Dedifferentiated amniotic fluid mesenchymal stem cell (primary cell): ENCODE data around the gene NLE1.
A peak's percentile ranks its signal among the peaks of the same experiment; 100 is the strongest.
"Not testable (repeated sequence)": the region's sequence is repeated elsewhere in the genome, so short reads cannot be mapped to it uniquely, and the experiment has no call there.

ENCODE experiments used
- DNase-seq: peaks from one replicate; pipeline ENCODE4 v3.0.0-alpha.2; 2016; ENCODE audit errors: extremely low spot score

The NLE1 gene

DNA sequence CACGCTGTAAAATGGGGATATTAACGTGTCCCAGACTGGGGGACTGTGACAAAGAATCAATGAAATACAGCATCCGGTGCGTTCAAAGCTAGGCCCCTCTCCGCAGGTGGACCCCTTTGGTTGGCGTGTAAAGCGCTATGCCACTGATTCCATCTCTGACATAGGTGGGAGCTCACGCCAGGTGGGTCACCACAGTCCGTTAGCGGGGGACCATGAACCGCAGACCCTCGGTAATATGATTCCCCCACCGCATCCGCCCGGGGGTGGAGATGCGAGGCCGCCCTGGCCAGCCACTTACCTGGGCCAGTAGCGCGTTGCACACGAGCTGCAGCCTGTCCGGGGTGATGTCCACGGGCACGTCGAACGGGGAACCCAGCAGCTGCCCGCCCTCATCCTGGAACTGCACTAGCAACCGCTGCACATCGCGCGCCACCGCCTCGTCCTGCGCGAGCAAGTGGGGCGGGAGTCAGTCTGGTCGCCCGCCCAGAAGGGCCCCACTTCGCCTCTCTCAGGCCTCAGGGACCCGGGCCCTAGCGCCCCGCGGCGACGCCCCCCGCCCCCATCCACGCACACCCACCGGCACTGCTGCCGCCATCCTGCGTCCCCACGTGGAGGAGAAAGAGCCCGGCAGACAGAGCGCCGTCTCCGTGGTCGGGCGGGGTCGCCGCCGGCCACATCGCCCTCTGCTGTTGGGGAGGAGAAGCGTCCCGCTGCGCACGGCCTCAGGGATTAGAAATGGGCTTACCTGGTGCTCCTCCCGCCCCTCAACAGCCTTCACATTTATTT is at the start of gene NLE1:
Gene NLE1, minus strand, starts transcription at position 623 of the 786 bp plus-strand sequence. Its CDS starts 28 bp downstream, at position 595.
- peak; percentile 59 for DNase-seq

DNA sequence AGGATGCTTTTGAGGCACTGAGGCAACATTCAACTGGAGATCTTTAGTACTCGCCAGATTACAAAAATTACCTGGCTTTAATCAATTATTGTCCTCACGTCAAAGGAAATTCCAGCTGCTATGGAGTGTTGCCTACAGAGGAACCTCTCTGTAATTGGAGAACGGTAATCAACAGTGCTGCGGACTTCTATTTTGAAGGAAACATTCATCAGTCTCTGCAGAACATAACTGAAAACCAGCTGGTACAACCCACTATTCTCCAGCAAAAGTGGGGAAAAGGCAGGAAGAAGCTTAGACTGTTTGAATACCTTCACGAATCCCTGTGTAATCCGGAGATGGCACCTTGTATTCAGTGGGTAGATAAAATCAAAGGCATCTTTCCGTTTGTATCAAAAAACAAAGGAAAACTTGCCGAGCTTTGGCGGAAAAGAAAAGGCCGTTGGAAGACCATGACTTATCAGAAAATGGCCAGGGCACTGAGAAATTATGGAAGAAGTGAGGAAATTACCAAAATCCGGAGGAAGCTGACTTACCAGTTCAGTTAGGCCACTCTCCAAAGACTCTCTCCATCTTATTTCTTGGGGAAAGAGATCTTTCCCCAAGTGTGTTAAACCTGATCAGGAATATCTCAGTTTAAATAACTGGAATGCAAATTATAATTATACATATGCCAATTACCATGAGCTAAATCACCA is 49.0 kb upstream of the NLE1 start:
- no peak for DNase-seq

DNA sequence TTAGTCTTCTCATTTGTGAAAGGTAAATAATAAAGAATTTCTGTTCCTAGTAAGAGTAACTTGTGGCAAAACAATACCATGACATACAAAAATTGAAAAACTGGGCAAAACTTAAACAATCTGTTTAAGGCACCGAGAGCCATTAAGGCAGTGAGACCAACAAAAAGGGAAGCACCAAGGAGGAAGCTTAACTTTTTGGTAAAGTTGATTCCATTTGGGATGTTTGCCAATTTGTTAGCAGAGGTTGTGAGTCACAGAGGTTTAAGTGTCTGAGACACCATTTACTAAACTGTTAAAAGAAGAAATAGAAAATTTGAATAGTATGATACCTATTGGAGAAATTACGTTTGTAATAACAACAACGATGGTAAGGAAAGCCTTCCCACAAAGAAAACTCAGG is 47.2 kb upstream of the NLE1 start:
- DNase-seq: no peak

DNA sequence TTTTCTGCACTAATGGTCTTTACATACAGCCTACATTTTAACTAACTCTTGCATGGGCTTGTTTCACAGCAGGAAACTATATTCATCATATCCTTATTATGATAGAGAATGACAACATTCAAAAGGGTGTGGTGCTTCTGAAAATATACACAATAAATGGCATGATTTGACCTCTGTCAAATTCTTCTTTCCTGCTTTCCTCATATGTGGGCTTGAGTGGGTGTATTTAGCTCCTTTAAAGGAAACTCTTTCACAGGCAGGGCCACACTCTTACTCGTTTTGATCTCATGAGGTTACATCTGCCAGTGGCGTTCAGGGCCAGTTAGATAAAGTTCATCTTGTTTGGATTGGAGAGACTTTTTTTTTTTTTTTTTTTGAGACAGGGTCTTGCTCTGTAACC is 46.0 kb upstream of the NLE1 start:
- DNase-seq: no peak

DNA sequence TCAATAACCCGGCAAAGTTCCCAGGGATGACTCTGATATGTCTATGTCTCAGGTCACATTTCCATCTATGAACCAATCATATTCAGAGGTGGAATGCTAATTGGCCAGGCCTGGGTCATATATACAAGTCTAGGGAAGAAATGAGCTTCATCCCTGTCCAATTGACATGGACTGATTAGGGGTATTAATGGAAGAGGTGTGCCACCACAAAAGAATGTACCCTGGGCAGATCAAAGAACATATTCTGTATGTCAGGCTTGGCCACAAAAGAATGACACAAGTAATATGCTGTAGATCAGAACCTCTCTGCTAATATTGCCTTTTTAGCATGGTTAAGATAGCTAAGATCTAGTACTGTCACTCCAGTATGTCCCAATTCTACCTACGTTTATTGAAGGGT is 45.4 kb upstream of the NLE1 start:
- no peak for DNase-seq

DNA sequence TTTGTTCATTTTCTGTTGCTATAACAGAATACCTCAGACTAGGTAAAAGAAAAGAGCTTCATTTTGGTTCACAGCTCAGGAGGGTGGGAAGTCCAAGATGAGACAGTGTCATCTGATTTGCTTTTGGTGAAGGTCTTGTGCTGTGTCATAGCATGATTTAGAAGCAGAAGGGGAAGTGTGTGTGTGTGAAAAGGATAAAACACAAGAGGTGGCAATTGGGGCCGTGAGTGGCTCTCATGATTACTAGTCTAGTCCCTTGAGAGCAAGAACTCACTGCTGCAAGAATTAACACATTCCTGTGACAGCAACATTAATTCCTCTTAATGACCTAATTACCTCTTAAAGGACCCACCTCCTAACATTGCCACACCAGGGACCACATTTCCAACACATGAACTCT is 43.7 kb upstream of the NLE1 start:
- DNase-seq: no peak

DNA sequence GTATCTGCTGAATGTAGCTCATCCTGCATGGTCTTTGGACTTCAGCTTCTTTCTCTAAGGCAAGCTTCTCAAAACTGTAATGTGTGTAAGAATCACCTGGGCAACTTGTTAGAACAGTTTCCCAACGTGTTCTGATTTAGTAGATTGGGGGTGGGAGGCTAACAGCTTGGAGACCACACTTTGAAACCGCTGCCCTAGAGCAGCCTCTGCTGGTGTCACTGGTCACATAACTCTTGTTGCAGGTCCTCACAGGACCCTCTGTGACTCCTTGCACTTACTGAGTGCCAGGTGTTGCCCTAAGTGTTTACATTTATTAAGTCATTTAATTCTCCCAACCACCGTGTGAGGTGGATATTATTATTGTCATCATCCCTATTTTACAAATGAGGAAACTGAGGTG is 42.2 kb upstream of the NLE1 start:
- DNase-seq: no peak

DNA sequence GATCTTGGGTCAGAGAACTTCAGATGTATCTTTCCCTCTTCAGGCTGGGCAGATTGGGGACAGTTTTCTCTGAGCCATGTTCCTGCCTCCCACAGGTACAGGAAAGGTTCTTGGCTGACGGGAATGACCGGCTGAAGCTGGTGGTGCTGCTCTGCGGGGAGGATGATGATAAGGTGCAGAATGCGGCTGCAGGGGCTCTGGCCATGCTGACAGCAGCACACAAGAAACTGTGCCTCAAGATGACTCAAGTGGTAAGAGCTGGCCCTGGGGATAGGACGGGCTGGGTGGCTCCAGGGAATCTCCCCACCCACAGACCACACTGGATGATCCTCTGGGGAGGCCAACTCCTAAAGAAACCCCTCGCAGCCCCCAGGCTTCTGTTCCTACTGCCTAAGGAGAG is 41.2 kb upstream of the NLE1 start:
- DNase-seq: no peak

DNA sequence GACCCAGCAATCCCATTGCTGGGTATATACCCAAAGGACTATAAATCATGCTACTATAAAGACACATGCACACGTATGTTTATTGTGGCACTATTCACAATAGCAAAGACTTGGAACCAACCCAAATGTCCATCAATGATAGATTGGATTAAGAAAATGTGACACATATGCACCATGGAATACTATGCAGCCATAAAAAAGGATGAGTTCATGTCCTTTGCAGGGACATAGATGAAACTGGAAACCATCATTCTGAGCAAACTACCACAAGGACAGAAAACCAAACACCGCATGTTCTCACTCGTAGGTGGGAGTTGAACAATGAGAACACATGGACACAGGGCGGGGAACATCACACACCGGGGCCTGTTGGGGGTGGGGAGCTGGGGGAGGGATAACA is 37.3 kb upstream of the NLE1 start:
- not testable (repeated sequence) for DNase-seq

DNA sequence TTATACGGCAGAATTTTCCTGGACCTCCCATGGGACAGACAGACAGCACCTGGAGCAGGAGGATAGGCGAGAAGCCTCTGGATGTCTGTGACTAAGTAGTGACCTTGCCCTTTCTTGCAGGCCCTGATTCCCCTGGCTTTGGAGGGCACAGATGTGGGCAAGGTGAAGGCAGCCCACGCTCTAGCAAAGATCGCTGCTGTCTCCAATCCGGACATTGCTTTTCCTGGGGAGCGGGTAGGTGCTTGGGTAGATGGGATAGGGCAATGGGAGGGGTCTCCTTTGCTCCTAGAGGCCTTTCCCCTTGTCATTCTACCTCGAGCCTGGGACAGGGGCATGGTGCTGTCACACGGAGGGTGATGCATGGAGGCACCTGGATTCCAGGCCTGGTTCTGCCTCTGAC is 34.8 kb upstream of the NLE1 start:
- no peak for DNase-seq

DNA sequence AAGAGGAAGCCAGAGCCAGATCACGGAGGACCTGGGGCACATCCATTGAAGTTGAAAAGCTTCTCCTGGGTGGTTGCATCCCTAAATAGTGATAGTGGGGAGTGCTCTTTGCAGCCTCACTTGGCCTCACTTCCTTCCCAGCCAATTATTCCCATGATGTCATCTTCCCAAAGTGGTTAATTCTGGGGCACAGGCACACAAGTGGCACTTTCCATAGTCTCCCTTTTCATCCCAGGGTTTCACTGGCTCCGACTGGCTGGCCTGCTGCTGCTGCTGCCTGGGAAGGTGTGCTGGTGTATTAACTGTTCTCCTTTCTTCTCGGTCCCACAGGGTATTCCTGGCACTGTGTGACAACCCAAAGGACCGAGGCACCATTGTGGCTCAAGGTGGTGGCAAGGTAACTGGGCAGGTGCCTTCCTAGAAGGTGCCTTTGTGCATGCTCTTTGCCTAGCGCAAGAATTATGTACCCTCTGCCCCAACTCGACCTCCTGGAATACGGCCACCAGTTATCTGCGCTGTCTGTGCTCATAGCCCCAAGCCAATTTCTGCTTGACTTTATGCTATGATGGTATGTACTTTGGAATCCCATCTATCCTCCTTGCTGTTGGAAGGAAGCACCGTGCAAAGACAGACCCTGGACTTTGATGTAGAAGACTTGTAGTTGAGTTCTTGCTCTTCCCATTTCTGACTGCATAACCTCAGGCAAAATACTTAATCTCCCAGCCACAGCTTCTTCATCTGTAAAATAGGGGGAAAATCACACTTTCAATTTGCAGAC is 33.7 kb upstream of the NLE1 start:
- DNase-seq: no peak

DNA sequence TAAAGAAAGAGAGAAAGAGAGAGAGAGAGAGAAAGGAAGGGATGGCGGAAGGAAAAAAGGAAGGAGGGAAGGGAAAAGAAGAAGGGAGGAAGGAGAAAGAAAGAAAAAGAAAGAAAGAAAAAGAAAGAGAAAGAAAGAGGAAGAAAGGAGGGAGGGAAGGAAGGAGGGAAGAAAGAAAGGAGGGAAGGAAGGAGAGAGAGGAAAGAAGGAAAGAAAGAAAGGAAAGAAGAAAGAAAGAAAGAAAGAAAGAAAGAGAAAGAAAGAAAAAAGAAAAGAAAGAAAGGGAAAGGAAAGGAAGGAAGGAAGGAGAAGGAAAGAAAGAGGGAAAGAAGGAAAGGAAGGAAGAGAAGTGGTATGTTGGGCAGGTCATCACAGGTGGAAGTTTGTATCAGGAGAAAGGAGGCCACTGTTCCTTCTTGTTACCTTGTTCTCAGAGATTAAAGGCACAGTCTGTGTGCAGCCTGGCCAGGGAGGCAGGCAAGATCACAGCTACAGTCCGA is 32.8 kb upstream of the NLE1 start:
- no peak for DNase-seq

DNA sequence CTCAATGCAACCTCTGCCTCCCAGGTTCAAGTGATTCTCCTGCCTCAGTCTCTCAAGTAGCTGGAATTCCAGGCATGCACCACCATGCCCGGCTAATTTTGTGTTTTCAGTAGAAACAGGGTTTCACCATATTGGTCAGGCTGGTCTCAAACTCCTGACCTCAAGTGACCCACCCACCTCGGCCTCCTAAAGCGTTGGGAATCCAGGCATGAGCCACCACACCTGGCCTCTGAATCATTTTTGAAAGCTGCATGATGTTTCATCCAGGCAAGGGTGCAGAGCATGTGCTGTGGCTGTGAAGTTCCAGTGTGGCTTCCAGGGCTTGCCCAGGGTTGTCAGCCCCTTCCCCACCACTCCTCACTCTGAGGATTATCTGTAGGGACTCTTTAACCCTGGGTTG is 30.2 kb upstream of the NLE1 start:
- DNase-seq: not testable (repeated sequence)

DNA sequence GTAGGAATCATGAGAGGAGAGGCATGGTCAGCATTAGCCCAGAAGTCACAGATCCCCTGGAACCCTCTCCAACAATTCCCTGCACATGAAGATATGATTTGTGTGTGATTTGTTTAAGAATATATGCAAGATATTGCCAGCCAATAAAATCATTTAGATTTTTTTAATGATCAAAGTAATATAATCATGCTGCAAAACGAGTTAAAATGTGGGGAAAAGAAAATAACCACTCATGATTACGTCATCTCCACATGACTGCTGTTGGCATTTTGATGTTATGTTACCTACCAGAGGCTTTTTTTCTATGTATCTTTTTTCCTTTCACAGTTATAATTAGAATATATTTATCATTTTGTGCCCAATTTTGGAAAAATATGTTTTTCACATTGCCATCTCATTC is 29.7 kb upstream of the NLE1 start:
- no peak for DNase-seq

DNA sequence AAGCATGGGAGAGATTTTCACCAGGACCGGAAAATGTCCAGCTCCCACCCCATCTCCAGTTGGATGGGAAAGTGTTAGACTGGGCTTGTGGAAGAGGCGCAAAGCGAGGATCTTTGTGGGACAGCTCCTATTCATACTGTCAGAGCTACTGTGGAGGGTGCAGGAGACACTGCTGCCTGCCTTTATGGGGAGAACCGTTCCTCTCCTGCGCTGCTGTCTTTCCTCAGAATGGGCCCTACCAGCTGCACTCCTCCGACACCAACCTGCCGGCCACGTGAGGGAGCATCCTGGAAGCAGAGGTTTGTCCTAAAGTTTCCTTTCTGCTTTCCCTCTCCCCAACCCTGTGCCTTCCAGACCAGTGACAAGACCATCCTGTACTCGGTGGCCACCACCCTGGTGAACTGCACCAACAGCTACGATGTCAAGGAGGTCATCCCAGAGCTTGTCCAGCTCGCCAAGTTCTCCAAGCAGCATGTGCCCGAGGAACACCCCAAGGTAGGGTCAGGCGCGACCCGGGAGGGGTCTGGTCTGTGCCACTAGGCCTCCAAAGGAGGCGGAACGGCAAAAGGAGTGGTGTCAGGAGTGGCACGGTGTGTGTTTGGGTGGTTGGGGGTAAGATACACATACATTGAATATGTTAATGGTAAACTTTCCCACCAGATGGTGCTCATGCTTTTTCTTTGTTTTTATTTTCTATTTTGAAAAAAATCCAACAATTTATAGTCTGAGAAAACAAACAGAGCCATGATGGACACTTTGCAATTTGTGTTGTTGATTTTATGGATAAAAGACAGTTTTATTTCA is 29.1 kb upstream of the NLE1 start:
- peak; percentile 54 for DNase-seq

DNA sequence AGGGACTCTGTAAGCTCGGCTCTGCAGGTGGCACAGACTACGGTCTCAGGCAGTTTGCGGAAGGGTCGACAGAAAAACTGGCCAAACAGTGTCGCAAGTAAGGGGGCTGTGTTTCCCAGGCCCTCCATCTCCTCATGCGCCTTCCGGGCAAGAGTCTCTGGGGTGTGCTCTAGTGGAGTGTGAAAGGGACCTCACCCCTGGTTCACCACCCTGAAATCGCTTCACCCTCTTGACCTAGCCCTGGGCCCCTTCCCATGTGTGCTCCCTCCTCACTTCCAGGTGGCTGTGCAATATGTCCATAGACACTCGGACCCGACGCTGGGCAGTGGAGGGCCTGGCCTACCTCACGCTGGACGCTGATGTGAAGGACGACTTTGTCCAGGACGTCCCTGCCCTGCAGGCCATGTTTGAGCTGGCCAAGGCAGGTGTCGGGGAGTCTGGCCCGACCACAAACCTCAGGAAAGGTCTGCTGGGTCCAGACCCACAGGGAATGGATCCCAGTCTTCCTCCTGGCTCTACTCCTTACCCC is 27.8 kb upstream of the NLE1 start:
- no peak for DNase-seq

DNA sequence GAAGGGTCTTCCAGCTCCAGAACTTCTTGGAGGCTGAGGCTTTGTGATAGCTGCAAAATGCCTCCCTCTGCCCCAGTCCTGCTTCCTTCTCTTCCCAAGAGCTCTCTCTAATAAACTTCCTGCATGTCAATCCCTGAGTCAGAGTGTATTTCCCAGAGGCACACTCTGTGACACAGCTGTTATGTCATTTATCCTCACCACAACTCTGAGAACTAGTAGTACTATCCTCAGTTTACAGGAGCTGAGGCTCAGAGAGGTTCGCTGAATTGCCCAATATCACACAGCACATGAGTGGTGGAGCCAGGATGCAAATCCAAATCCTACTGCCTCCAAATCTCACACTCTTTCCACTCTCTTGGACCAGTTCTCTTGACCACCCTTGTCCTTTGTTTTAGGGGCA is 25.6 kb upstream of the NLE1 start:
- no peak for DNase-seq

DNA sequence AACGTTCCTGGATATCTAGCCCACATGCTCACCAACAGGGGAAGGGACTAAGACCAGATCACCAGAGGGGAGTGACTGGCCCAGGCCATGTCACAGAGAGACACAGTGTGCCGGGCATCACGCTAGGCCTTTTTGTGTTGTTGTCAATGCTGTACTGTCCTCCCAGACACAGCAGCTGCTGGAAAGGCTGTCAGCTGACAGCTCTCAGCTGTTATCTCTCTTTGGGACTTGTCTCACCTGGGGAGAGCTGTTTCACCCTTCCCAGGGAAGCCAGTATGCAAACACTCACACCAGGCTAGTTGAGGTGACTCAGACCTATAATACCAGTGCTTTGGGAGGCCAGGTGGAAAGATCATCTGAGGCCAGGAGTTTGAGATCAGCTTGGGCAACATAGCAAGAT is 24.9 kb upstream of the NLE1 start:
- no peak for DNase-seq

DNA sequence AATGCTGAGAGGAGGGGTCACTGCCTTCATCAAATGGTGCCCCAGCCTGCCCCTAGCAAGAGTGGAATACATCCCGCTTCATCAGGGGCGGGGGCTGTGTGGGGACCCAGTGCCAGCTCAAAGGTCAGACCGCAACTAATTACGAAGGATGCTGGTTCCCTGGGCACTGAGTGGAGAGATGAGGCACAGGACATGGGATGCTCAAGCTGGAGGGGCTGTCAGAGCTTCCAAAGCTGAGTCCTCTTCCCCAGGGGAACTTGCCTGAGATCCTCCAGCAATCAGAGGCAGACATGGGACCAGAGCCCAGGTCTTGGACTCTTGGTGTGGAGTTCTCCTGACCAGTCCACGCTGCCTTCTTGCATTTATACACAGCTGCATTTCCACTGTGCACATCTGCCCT is 24.4 kb upstream of the NLE1 start:
- DNase-seq: no peak

DNA sequence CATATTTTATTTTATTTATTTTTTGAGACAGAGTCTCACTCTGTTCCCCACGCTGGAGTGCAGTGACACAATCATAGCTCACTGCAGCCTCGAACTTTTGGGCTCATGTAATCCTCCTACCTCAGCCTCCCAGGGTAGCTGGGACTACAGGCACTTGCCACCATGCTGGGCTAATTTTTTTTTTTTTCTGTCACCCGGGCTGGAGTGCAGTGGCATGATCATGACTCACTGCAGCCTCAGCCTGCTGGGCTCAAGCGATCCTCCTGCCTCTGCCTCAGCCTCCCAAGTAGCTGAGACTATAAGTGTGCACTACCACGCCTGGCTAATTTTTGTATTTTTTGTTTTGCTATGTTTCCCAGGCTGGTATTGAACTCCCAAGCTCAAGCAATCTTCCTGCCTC is 22.6 kb upstream of the NLE1 start:
- DNase-seq: no peak

DNA sequence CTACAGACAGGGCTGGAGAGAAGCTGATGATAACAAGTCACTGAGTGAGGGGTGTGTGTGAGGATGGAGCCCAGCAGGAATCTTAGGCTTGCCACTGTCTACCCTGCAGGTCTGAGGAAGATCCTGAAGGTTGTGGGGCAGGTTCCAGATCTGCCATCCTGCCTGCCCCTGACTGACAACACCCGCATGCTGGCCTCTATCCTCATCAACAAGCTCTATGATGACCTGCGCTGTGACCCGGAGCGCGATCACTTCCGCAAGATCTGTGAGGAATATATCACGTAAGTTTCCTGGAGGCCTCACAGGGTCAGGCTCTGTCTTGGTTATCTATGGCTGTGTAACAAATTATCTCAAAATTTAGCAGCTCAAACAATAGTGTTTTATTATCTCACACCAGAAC is 21.8 kb upstream of the NLE1 start:
- no peak for DNase-seq
